HTERT RPE-1 (cell line): ENCODE data around the gene PLXDC1.

Source experiments
- in situ Hi-C: fragments of 300-500 bp; cut with MboI; formaldehyde crosslinking; loops from 4 replicates; pipeline ENCODE4 v1.14.3; 2020; ENCODE audit warnings: low sequenced_read_pairs

PLXDC1 gene

DNA sequence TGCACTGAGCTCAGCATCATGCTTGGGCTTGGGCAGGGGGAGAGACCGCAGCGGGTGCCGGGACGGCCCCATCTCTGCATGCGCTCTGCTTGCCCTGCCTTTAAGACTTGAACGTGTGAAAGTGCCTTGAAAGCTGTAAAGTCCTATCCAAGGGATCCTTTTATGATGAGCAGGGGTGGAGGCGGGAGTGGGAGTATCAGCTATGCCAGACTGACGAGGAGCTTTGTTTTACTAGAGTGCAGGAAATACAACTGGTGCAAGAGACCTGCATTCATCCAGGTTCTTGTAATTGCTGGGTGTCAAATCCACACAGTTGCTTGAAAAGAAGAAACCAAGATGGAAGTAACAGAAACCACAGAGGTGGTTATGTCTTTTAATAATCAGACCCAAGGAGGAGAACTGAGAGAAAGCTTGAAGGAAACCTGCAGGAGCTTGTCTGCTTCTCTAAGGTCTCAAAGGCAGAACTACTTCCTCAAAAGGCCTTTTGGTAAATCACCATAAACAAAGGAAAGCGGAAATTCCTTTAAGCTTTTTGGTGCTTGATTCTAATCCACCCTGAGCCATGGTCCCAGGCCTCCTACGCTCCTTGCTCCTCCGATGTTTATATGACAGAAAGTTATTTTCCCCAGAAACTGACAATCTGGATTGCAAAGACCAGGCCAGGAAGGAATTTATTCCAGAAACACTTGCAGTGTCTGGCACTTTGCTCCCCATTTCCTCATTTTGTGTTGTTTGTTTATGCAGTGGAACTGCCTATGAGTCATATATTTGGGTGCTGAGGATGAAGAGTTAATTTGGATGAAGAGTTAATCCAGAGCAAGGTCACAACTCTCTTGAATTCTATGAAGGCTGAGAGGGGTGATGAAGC lies 132.9 kb downstream of the PLXDC1 start:
- in situ Hi-C loops = no loop called here

DNA sequence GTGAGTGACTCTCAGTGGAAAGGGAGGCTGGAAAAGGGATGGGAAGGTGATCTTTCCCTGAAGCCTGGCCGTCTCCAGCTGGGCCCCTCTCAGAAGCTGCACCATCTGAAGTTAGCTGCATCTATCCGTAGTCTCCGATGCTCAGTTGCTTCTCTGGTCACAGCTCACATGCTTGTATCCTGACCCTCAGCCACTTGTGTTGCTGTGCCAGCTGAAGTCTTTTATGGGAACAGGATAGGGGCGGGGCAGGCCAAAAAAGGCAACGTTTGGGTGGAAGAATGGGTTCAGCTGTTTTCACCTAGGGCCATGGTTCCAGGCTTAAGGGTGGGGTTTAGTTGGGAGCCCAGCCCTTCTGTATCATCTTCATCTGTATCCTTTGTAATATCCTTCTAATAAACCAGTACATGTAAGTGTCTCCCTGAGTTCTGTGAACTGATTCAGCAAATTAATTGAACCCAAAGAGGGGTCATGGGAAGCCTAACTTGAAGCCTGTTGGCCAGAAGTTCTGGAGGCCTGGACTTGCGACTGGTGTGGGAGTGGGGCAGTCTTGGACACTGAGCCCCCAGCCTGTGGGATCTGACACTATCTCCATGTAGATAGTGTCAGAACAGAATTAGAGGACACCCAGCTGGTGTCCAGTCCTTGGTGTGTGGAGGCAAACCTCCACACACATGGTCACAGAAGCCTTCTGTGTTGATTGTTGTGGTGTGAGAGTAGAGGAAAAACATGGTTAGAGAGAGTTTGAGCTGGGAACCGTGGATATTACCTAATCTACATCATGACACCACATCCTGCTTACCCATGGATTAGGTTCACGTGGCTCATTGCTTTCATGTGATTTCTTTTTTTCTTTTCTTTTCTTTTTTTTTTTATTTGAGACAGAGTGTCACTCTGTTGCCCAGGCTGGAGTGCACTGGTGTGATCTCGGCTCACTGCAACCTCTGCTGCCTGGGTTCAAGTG lies 135.0 kb downstream of the PLXDC1 start:
- in situ Hi-C loops = no loop called here

DNA sequence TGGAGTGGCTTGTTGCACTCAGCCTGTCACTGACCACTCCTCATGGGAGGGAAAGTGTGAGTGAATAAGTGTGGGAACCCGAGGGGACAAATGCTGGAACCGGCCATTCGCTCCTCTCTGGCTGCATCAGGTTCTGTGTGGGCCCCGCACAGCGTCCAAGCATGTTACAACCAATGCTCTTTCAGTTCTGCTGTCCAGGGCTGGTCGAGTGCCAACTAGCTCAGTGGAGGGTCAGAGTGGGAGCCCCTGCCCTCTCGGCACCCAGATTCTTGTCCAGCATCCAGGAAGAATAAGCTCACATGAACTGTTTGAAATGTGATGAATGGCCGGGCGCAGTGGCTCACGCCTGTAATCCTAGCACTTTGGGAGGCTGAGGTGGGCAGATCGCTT lies 135.9 kb downstream of the PLXDC1 start:
- in situ Hi-C loops = no loop called here

GRCh38 chr17:39014795-39015545 lies 136.5 kb downstream of the PLXDC1 start:
- in situ Hi-C loops = no loop called here

- in situ Hi-C loops = no loop called here
Measured at GRCh38 chr17:39014044-39014794, 137.2 kb downstream of the PLXDC1 start.
